ENCODE measurements around the gene P3H2.

The P3H2 gene

DNA sequence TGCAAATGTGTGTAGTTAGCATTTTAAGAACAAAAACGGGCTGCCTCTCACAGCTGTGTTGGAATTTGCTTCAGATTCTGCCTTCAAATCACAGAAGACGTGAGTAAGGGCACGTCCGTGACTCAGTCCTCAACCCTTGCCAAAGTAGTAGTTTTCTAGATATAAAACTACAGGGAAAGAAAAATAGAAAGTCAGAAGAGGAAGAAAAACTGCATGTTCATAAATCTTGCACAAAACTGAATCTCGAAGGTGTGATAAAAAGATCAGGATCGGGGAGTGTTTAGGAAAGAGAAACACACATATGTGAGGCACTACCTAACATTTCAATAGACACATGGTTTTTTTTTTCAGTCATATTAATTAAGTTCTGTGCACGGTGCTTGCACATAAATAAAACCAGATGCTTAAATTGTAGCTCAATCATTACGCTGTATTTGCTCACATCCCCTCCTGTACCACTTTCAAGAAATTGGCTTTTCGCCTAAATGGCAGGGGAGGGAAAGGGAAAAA lies 71.7 kb downstream of the P3H2 start:
- DNase-seq (ENCODE audit: insufficient read length, low spot score), result no peak
- no peak for FAIRE-seq
- TF ChIP-seq POU2F2 (IDR thresholded peaks at IDR 0.05; ENCODE audit: low read depth, low read length) (no peak), POLR2A (IDR thresholded peaks at IDR 0.05; ENCODE audit: low read depth, low read length) (no peak), TAF1 (IDR thresholded peaks at IDR 0.05; ENCODE audit: low read depth, low read length) (no peak), POLR2AphosphoS5 (IDR thresholded peaks at IDR 0.05; ENCODE audit: low read depth, low read length) (no peak), PAX5 (IDR thresholded peaks at IDR 0.05; ENCODE audit: insufficient read depth, low read length, severe bottlenecking) (no peak), SPI1 (IDR thresholded peaks at IDR 0.05; ENCODE audit: low read depth, low read length) (no peak)

DNA sequence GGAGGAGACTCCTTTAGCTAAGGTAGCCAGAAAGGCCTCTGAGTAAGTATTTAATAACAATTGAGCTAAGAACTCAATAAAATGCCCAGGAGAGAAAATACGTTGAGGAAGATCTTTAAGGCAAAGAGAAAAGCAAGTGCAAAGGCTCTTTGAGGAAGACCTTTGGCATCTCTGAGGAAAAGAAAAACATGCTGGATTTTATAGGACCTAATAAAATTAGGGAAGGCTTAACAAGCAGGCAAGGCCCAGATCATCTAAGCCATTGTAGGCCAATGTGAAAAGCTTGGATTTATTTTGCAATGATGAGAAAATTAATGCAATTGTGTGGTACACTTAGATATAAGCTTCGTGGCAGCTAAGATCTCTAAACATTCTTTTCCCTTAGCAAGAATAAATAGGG lies 75.7 kb downstream of the P3H2 start:
- no peak for FAIRE-seq
- DNase-seq (ENCODE audit: insufficient read length, low spot score), result no peak
- TF ChIP-seq POLR2AphosphoS5 (IDR thresholded peaks at IDR 0.05; ENCODE audit: low read depth, low read length) (no peak), POLR2A (IDR thresholded peaks at IDR 0.05; ENCODE audit: low read depth, low read length) (no peak), PAX5 (IDR thresholded peaks at IDR 0.05; ENCODE audit: insufficient read depth, low read length, severe bottlenecking) (no peak), TAF1 (IDR thresholded peaks at IDR 0.05; ENCODE audit: low read depth, low read length) (no peak), SPI1 (IDR thresholded peaks at IDR 0.05; ENCODE audit: low read depth, low read length) (no peak), POU2F2 (IDR thresholded peaks at IDR 0.05; ENCODE audit: low read depth, low read length) (no peak)

DNA sequence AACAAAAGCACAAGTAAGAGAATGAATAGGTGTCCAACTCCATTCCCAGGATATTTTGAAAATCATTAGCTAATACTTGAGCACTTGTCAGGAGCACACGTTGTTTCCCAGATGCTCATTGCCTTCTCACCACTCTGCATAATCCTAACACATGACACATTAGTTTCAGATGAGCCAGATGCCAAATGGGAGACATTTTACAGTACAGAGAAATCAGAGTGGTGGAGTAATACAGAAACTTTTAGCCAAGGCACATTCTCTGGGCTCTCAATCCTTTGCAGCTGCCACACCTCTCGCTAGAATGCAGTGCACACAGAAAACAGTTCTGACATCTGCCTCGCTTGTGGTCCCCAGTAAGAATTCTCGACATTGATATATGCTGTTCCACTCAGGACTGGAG lies 76.6 kb downstream of the P3H2 start:
- DNase-seq (ENCODE audit: insufficient read length, low spot score) (no peak), FAIRE-seq (no peak)
- no peak for TF ChIP-seq TAF1 (IDR thresholded peaks at IDR 0.05; ENCODE audit: low read depth, low read length)
- peak; percentile 55; the same call in 1 of the 2 replicates for TF ChIP-seq POU2F2 (IDR thresholded peaks at IDR 0.05; ENCODE audit: low read depth, low read length)

DNA sequence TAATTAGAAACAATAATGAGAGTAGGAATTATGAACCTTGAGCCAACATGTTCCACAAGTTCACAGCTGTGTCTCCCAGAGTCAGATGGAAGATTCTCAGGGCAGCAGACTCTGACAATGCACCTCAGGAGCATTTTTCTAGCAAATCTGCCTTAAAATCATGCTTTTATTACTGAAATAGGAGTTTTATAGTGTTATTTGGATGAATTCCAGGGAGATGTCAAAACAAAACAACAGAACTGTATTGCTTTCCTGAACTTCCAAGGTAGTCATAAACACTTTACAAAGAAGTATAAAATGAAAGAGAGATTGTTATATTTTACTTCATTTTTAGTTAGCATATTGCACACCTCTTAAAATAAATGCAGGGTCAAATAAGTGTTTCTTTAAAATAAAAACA lies 77.0 kb downstream of the P3H2 start:
- DNase-seq (ENCODE audit: insufficient read length, low spot score) (no peak), FAIRE-seq (no peak)
- TF ChIP-seq POLR2AphosphoS5 (IDR thresholded peaks at IDR 0.05; ENCODE audit: low read depth, low read length), result no peak
- no peak for TF ChIP-seq SPI1 (IDR thresholded peaks at IDR 0.05; ENCODE audit: low read depth, low read length)
- no peak for TF ChIP-seq POLR2A (IDR thresholded peaks at IDR 0.05; ENCODE audit: low read depth, low read length)
- TF ChIP-seq TAF1 (IDR thresholded peaks at IDR 0.05; ENCODE audit: low read depth, low read length), result no peak
- TF ChIP-seq PAX5 (IDR thresholded peaks at IDR 0.05; ENCODE audit: insufficient read depth, low read length, severe bottlenecking), result no peak
- no peak for TF ChIP-seq POU2F2 (IDR thresholded peaks at IDR 0.05; ENCODE audit: low read depth, low read length)

DNA sequence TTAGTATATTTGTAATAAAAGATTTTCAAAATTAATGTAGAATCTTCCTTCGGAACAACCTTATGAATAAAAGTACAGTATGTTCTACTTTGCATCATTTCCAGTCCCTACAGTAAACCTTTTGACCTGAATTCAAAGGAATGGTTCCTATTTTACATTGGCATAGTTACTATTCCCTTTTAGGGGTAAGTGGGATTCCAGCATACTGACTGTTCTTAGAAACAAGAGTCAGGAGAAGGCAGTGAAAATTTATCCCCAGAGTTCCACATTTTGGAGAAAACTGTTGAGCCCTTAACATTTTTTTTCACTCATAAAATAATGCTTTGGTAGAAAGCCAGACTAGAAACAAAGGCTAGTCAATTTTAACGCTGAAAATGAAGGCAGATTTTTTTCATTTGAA lies 78.1 kb downstream of the P3H2 start:
- TF ChIP-seq POU2F2 (IDR thresholded peaks at IDR 0.05; ENCODE audit: low read depth, low read length) (no peak), PAX5 (IDR thresholded peaks at IDR 0.05; ENCODE audit: insufficient read depth, low read length, severe bottlenecking) (no peak), SPI1 (IDR thresholded peaks at IDR 0.05; ENCODE audit: low read depth, low read length) (no peak), POLR2A (IDR thresholded peaks at IDR 0.05; ENCODE audit: low read depth, low read length) (no peak), TAF1 (IDR thresholded peaks at IDR 0.05; ENCODE audit: low read depth, low read length) (no peak), POLR2AphosphoS5 (IDR thresholded peaks at IDR 0.05; ENCODE audit: low read depth, low read length) (no peak)
- FAIRE-seq (no peak), DNase-seq (ENCODE audit: insufficient read length, low spot score) (no peak)

DNA sequence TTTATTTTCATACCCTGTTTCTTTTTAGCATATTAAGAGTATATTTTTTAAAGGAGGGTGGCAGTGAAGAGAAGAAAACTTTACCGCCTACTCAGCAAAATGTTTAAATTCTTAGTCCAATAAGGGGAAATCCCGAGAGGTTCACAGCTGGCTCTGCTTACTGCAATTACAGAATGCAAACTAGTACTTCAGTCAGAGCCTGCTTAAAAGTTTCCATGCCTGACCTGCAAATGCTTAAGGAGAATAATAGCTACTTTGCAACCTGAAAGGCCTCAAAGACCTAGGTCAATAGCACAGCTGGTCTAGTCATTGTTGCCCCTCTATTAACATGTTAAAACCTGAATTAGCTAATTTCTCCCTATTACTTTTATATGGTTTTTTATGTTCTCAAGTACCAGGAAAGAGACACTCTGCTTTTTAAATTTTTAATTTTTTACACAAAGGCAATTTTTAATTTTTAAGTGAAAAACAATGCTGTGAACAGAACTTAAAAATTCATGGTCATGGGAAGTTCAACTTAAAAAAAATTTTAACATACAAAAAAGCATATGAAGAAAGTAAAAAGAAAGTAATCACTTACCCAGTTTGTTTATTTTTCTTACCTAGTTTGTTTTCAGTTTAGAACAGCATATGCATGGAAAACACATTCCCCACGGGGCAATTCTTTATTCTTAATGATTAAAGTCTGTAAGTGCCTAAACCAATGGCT lies 79.2 kb downstream of the P3H2 start:
- FAIRE-seq, result no peak
- no peak for DNase-seq (ENCODE audit: insufficient read length, low spot score)
- TF ChIP-seq SPI1 (IDR thresholded peaks at IDR 0.05; ENCODE audit: low read depth, low read length) (no peak), POU2F2 (IDR thresholded peaks at IDR 0.05; ENCODE audit: low read depth, low read length) (no peak), PAX5 (IDR thresholded peaks at IDR 0.05; ENCODE audit: insufficient read depth, low read length, severe bottlenecking) (no peak), POLR2A (IDR thresholded peaks at IDR 0.05; ENCODE audit: low read depth, low read length) (no peak), POLR2AphosphoS5 (IDR thresholded peaks at IDR 0.05; ENCODE audit: low read depth, low read length) (no peak), TAF1 (IDR thresholded peaks at IDR 0.05; ENCODE audit: low read depth, low read length) (no peak)

DNA sequence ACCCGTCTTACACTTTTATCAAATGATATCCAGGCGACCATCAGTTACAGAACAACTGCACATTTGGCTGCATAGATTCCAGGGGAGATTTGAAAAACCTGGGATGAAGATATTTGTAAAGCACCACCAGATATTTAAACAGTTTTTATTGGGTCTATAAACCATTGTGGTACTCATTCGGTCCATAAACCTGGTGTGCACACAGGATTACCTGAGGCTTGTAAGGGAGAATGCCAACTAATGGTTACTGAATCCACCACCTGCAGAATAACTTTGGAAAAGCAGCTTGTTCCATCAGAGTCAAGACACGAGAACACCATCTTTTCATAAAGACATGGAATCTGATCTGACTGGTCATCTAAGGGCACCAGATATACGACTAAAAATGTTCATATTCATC lies 80.6 kb downstream of the P3H2 start:
- TF ChIP-seq POU2F2 (IDR thresholded peaks at IDR 0.05; ENCODE audit: low read depth, low read length), result no peak
- TF ChIP-seq PAX5 (IDR thresholded peaks at IDR 0.05; ENCODE audit: insufficient read depth, low read length, severe bottlenecking), result no peak
- no peak for TF ChIP-seq SPI1 (IDR thresholded peaks at IDR 0.05; ENCODE audit: low read depth, low read length)
- TF ChIP-seq POLR2A (IDR thresholded peaks at IDR 0.05; ENCODE audit: low read depth, low read length), result no peak
- TF ChIP-seq TAF1 (IDR thresholded peaks at IDR 0.05; ENCODE audit: low read depth, low read length), result no peak
- TF ChIP-seq POLR2AphosphoS5 (IDR thresholded peaks at IDR 0.05; ENCODE audit: low read depth, low read length), result no peak
- FAIRE-seq, result no peak
- DNase-seq (ENCODE audit: insufficient read length, low spot score), result no peak

DNA sequence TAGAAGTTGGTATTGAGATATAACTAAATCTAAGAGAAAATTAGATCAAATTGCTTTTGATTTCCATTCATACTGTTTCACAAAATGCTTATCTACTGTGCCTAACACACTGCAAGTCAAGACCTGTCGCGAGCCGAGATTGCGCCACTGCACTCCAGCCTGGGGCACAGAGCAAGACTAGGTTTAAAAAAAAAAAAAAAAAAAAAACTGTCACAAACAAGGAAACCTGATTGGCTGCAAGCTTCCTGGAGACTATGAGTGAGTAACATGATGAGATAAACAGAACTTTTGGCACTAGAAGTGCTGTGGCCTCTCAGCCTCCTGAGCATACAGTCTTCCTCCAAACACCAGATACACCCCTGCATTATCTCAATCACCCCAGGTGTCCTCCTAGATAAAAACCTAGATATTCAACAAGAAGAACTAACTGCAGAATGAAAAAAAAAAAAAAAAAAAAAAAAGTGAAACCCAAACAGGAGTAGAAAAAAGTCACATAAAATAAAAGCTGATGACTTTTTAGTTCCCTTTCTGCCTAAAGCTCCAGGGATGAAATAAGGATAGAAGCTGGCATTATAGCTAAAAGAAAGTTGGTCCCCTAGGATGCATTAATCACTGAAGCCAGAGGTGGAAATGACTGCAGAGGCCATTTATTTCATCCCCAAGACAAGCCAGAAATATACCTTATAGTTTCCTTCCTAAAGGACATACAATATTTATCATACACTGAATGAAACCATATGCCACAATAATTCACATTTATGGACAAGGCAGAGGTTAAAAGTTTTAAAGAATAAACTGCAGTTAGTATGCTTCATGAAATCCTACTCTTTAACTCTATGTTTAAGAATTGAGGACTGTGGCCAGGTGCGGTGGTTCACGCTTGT lies 82.4 kb downstream of the P3H2 start:
- TF ChIP-seq TAF1 (IDR thresholded peaks at IDR 0.05; ENCODE audit: low read depth, low read length), result no peak
- TF ChIP-seq POU2F2 (IDR thresholded peaks at IDR 0.05; ENCODE audit: low read depth, low read length), result no peak
- no peak for TF ChIP-seq POLR2A (IDR thresholded peaks at IDR 0.05; ENCODE audit: low read depth, low read length)
- no peak for TF ChIP-seq SPI1 (IDR thresholded peaks at IDR 0.05; ENCODE audit: low read depth, low read length)
- no peak for TF ChIP-seq PAX5 (IDR thresholded peaks at IDR 0.05; ENCODE audit: insufficient read depth, low read length, severe bottlenecking)
- no peak for TF ChIP-seq POLR2AphosphoS5 (IDR thresholded peaks at IDR 0.05; ENCODE audit: low read depth, low read length)
- FAIRE-seq, result no peak
- DNase-seq (ENCODE audit: insufficient read length, low spot score), result no peak

DNA sequence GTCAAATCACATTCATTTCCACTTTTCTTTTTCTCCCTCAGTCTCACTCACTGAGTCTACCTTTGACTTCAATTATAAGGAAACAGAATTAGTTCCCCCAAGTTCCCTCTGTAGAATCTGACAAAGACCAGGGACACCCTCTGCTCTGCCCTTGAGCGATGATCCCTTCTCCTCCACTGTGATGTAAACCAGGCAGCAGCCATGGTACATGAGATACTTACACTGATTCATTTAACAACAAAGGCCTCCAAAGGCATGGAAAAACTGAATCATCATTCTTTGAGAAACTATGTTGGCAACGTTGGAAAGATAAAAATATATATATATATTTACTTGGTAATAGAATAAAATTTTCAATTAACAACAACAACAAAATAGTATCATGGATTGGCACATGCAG lies 84.1 kb downstream of the P3H2 start:
- DNase-seq (ENCODE audit: insufficient read length, low spot score) (no peak), FAIRE-seq (no peak)
- TF ChIP-seq POU2F2 (IDR thresholded peaks at IDR 0.05; ENCODE audit: low read depth, low read length) (no peak), PAX5 (IDR thresholded peaks at IDR 0.05; ENCODE audit: insufficient read depth, low read length, severe bottlenecking) (no peak), TAF1 (IDR thresholded peaks at IDR 0.05; ENCODE audit: low read depth, low read length) (no peak)
